HG02610 (cell line): Measurements from ENCODE around the gene FAM193A.
"Not testable (repeated sequence)": the region's sequence is repeated elsewhere in the genome, so short reads cannot be mapped to it uniquely, and the experiment has no call there.

ENCODE experiments used
- ATAC-seq: cut with Tn5 transposase; IDR thresholded peaks from one replicate; pipeline ENCODE4 v1.9.1; 2021; ENCODE audit warnings: mild to moderate bottlenecking, moderate library complexity; ENCODE audit not compliant: unreplicated experiment

FAM193A gene

GRCh38 chr4:2515830-2516550 is 20.5 kb upstream of the FAM193A start:
- no peak for ATAC-seq

GRCh38 chr4:2516635-2517034 is 19.8 kb upstream of the FAM193A start:
- no peak for ATAC-seq

- no peak for ATAC-seq
Measured at GRCh38 chr4:2526559-2526958, 9.9 kb upstream of the FAM193A start.

- ATAC-seq, result no peak
Measured at GRCh38 chr4:2534904-2535375, 1.5 kb upstream of the FAM193A start.

GRCh38 chr4:2535376-2536192 is 863 bp upstream of the FAM193A start:
- ATAC-seq, result peak; percentile 24

- ATAC-seq, result peak; percentile 14
Measured at GRCh38 chr4:2537011-2537830, 774 bp downstream of the FAM193A start.

GRCh38 chr4:2543580-2544191 is 7.2 kb downstream of the FAM193A start:
- ATAC-seq, result not testable (repeated sequence)

- no peak for ATAC-seq
Measured at GRCh38 chr4:2545321-2546013, 9.0 kb downstream of the FAM193A start.

GRCh38 chr4:2546286-2546823 is 9.9 kb downstream of the FAM193A start:
- no peak for ATAC-seq

GRCh38 chr4:2546961-2547691 is 10.7 kb downstream of the FAM193A start:
- not testable (repeated sequence) for ATAC-seq

GRCh38 chr4:2551118-2551517 is 14.7 kb downstream of the FAM193A start:
- ATAC-seq, result no peak

GRCh38 chr4:2552806-2553205 is 16.4 kb downstream of the FAM193A start:
- no peak for ATAC-seq

- no peak for ATAC-seq
Measured at GRCh38 chr4:2558301-2558700, 21.9 kb downstream of the FAM193A start.

GRCh38 chr4:2560167-2560566 is 23.7 kb downstream of the FAM193A start:
- no peak for ATAC-seq

- ATAC-seq, result no peak
Measured at GRCh38 chr4:2565533-2565932, 29.1 kb downstream of the FAM193A start.

GRCh38 chr4:2570036-2570435 is 33.6 kb downstream of the FAM193A start:
- no peak for ATAC-seq

- peak; percentile 59 for ATAC-seq
Measured at GRCh38 chr4:2570551-2571222, 34.2 kb downstream of the FAM193A start.

GRCh38 chr4:2572076-2572475 is 35.6 kb downstream of the FAM193A start:
- no peak for ATAC-seq

GRCh38 chr4:2572866-2573265 is 36.4 kb downstream of the FAM193A start:
- ATAC-seq, result no peak
